ENCODE measurements around the gene PLIN1.
"Not testable (repeated sequence)": the region's sequence is repeated elsewhere in the genome, so short reads cannot be mapped to it uniquely, and the experiment has no call there.

Gene PLIN1, protein sequence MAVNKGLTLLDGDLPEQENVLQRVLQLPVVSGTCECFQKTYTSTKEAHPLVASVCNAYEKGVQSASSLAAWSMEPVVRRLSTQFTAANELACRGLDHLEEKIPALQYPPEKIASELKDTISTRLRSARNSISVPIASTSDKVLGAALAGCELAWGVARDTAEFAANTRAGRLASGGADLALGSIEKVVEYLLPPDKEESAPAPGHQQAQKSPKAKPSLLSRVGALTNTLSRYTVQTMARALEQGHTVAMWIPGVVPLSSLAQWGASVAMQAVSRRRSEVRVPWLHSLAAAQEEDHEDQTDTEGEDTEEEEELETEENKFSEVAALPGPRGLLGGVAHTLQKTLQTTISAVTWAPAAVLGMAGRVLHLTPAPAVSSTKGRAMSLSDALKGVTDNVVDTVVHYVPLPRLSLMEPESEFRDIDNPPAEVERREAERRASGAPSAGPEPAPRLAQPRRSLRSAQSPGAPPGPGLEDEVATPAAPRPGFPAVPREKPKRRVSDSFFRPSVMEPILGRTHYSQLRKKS

DNA sequence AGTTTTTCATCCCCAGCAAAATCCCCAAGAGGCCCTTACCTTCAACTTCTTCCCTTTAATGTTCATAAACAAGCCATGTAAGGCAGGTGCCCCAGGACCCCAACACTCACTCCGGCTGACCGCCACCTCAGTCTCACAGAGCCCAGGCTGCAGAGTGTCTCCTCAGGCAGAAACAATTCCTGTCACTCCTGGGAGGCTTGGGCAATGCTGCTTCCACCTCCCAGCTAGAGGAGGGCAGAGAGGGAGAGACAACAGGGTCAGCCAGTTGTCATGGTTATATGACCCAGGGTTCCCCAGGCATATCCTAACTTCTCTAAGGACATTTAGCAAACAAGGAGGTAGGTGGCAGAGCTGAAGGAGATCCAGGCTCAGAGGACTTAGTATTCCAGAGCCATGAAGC is at the start of gene PLIN1:
PLIN1 (minus strand) TSS at position 156 of the 400 bp plus-strand sequence. CDS start 1,878 bp downstream, outside the sequence.
- DNase-seq (ENCODE audit: low read depth), result no peak

DNA sequence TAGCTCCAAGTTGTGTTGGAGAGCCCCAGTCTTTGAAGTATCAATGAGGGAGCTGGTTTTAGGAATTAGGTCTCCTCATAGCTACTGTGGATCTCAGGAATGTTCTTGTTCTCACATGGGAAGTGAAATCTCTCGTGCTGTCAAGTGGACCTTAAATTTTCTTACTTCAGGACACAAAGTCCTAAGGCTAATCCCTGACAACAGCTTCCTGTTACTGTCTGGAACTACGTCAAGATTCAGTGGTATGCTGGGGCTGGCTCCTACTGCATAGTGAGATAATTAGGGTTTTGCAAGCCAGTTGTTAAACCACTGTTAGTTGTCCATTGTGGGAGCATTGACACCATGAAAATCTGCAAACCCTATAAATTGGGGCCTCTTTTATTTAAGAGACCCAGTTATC is 49.1 kb upstream of the PLIN1 start:
- no peak for DNase-seq (ENCODE audit: low read depth)

DNA sequence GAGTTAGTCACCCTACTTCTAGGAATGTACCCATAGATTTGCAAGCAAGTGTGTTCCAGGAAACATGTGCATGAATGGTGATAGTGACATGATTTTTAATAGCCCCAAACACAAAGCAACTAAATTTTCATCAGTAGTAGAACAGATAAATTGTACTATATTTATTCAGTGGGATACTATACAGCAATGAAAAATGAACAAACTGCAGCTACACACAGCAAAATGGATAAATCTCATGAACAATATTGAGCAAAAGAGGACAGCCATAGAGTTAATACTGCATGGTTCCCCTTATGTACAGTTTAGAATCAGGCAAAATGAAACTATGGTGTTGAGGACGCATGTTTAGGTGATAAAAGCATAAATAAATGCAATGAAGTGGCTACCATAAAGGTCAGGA is 45.9 kb upstream of the PLIN1 start:
- DNase-seq (ENCODE audit: low read depth), result no peak

DNA sequence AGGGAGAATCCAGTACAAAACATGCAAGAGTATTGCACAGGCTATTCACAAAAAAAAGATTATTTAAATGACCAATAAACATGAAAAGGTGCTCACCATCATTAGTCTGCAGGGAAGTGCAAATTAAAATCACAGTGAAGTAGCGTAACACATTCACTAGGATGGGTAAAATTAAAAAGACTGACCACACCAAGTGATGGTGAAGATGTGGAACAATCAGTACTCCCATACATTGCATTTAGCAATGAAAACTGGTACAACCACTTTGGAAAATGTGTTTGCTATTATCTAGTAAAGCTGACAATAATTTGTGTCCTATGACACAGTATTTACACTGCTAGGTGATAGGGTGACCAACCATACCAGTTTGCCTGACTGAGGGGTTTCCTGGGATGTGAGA is 45.5 kb upstream of the PLIN1 start:
- DNase-seq (ENCODE audit: low read depth), result no peak

DNA sequence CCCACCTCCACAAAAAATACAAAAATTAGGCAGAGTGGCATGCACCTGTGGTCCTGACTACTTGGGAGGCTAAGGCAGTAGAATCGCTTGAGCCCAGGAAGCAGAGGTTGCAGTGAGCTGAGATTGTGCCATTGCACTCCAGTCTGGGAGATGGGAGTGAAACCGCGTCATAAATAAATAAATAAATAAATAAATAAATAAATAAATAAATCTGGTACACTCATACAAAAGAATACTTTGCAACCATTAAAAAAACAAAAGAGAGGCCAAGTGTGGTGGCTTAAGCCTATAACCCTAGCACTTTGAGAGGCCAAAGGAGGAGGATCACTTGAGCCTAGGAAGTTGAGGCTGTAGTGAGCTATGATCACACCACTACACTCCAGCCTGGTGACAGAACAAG is 43.9 kb upstream of the PLIN1 start:
- DNase-seq (ENCODE audit: low read depth), result no peak

DNA sequence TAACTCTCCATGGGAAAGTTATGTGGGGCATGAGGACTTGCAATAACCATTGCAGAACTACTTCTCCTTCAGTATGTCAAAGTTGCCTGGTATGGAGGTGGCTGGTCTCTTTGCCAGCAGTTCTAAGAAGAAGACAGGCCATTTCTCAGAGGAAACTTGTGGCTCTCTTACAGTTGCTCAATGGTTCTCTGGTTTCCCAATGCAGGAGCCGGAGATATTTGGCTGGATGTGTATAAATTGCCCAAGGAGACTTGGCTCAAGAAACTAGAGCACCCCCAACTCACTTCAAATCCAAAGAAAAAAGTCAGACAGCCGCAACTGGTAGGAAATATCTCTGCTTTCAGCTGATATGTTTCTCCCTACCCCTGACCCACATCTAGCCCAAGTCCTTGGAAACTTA is 35.6 kb upstream of the PLIN1 start:
- no peak for DNase-seq (ENCODE audit: low read depth)

DNA sequence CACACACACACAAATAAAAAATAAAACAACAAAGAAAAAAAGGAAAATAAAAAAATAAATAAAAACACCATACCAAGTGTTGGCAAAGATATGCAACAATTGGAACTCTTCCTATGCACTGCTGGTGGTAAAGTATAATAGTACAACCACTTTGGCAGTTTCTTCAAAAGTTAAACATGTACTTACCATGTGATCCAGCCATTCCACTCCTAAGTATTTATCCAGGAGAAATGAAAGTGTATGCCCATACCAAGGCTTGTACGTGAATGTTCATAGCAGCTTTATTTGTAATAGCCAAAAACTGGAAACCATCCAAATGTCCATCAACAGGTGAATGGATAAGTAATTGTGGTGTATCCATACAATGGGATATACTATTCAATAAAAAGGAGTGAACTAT is 28.4 kb upstream of the PLIN1 start:
- no peak for DNase-seq (ENCODE audit: low read depth)

DNA sequence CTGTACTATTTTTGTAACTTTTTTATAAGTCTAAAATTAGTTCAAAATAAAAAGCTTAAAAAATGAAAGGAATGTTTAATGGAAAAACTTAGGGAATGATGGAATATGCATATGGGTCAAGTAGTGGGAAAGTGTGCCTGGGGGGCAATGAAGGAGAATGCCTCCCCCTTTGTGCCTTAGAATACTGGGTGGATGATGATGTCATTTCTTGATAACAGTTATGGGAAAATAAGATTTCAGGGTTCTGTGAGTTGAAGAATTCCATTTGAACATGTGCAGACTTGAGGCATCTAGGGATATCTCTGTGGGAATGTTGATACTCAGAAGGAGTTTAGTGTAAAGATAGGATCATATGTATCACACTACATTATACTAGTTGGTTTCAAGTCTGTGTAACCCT is 25.2 kb upstream of the PLIN1 start:
- no peak for DNase-seq (ENCODE audit: low read depth)

DNA sequence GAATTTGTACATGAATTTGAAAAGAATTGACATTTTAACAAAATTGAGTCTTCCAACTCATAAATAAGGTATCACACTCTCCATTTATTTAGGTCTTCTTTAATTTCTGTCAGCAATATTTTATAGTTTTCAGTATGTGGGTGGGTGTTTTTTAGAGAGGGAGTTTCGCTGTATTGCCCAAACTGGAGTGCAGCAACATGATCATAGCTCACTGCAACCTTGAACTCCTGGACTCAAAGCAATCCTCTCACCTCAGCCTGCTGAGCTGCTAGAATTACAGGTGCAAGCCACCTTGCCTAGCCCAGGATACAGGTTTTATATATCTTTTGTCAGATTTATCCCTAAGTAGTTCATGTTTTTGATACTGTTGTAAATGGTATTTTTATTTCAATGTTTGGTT is 16.0 kb upstream of the PLIN1 start:
- DNase-seq (ENCODE audit: low read depth), result no peak

DNA sequence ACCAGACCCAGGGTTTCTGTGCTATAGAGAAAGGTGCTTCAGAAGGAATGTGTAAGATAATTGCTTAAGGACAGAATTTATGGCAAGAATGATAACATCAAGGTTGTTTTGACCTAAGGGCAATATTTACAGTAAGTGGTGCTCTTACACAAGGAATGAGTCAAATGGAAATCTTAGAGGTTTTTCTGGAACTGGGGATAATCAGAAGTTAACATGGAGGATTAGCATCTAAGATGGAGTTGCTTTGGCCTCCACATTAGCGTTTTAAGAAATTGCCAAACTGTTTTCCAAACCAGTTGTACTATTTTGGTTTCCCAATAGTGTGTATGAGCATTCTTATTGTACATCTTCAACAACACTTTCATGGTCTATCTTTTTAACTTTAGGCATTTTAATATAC is 14.5 kb upstream of the PLIN1 start:
- no peak for DNase-seq (ENCODE audit: low read depth)

DNA sequence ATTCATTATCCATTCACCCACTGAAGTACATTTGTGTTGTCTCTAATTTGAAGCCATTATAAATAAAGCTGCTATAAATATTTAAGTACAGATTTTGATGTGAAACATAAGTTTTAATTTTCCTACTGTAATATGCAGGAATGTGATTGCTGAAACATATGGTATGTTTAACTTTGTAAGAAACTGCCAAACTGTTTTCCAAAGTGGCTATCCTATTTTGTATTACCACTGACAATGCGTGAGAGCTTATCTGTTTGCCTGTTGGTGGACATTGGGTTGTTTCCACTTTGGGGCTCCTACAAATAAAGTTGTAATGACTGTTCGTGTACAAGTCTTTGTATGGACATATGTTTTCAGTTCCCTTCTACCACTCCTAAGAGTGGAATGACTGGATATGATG is 13.9 kb upstream of the PLIN1 start:
- DNase-seq (ENCODE audit: low read depth), result no peak

DNA sequence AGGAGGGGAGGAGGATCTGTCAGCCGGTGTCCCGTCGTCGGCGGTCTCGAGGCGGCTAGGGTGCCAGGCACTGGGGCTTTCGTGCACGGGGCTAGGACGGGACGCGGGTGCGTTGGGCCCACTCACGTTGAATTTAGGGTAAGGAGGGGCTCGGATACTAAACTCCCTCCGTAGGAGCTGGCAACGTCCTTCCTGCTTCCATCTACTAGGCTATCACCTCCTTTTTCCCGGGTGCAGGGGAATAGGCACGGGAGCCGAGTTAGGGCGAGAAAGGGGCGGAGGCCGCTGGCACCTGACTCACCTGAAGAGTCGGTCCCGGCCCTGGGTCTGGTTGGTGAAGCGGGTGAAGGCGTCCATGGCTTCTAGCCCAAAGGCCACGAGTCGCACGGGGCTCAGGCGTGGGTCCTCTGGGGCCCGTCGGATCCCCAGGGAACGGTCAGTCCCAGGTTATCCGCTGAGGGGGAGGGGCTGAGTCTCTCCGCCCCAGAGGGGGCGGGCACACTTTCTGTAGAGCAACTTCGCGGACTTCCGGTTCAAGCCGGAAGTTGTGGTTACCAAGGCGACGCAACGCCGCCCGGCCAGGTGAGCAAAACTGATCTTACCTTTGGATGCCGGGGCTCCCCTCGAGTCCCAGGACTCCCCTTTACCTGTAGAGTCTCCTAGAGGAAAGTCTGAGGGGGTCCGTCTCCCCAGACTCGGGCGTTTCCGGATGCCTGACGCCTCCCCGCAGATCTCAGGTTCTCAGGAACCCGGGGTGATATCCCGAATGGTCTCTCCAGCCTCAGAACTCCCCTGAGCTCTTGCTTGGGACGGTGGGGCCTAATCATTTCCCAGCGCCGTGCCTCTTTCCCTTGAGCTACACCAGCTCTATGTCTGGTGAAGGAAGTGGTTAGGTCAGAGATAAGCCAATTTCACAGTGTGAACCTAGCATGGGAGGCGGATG is 11.4 kb upstream of the PLIN1 start, which contains the start of the genes PEX11A and WDR93:
PEX11A (minus strand) TSS at position 479 of the 943 bp plus-strand sequence; CDS start at position 357, 122 bp downstream.
WDR93 (plus strand) TSS at position 536 of the 943 bp plus-strand sequence. CDS start 10,936 bp downstream, outside the sequence.
- DNase-seq (ENCODE audit: low read depth), result peak; percentile 37

DNA sequence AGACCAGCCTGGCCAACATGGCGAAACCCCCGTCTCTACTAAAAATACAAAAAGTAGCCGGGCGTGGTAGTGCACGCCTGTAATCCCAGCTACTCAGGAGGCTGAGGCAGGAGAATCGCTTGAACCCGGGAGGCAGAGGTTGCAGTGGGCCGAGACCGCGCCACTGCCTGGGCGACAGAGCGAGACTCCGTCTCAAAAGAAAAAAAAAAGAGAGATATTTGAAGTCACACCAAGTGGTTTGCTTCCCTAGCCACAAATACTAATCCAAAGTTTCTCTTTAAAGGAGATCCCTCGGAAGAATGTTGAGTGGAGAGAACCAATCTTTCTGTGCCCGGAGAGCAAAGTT is 10.7 kb upstream of the PLIN1 start:
- DNase-seq (ENCODE audit: low read depth), result not testable (repeated sequence)

DNA sequence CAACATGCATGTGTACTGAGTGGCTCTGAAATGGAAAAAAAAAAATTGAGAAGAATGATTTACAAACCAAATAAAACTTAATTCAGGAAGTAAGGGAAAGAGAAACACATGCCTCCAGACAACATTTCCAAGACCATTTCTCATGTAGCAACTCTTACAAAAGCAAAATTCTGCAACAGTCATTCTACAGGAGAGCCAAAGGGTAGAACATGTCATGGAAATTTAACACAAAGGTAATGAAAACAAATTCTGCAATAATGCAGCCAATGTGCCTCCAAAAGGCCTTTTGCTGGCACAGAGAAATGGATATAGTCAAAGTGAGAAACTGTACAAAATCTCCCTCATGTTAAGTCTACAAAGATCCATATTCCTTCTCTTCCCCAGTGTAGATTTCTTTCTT is 7.4 kb upstream of the PLIN1 start:
- no peak for DNase-seq (ENCODE audit: low read depth)

DNA sequence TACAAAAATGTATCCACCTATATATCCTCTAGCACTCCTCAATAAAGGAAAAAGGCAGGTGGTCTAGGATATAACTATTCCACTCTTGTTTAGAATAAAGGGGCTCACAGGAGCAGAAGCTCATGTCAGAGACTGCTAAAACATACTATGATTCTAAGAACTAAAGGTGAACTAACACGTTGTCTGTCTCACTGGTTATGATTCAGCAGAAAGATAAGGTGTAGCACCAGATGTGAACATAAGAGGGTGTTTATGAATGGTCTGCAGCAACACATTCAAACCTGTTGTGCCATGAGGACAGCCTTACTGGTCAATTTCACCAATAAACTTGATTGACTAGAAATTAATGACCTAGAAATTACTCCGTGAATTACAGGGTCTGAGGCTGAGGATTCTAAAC is 6.8 kb upstream of the PLIN1 start:
- no peak for DNase-seq (ENCODE audit: low read depth)

DNA sequence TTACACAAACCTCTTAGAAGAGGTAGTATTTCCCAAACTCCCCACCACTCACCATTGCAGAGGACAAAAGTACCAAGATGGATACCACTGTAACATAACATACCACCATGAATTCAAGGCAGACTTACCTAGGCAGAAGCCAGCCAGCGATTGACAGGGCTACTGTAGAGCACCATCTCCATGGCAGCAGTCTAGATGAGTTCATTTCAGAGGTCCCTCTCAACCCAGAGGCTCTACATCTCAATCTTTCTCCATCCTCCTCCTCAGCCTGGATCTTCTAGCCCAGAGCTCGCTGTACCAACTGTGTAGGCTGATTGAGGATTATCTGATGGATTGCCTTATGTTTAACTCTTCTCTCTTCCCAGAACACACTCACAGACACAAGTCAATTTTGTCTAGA is 2.0 kb upstream of the PLIN1 start:
- no peak for DNase-seq (ENCODE audit: low read depth)

DNA sequence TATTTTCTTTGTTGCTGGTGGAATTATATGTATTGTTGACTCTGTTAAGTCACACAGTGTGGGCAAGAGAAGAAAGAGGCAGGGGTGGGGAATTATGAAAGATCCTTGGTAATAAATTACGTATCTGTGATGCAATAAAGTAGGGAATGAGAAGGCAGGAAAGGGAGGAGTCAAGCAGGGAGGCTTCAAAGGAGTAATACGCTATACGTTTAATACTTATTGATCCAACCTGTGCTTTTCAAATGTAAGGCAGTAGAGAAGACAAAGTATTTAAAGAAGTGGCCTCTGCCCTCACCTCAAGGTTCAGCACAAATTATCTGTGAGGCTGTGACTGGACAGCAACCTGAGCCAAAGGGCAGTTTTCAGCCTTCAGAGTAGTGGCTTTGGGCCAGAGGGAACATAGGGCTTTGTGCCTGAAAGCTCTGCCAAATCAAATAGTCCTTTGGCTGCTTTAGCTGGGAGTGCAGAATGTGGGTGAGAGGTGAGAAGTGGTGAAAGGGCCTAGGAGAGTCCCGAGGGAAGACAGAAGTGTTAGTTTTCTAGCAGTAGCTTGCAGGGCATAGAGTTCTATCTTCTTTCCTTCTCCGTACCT is 1.2 kb upstream of the PLIN1 start:
- DNase-seq (ENCODE audit: low read depth), result no peak

DNA sequence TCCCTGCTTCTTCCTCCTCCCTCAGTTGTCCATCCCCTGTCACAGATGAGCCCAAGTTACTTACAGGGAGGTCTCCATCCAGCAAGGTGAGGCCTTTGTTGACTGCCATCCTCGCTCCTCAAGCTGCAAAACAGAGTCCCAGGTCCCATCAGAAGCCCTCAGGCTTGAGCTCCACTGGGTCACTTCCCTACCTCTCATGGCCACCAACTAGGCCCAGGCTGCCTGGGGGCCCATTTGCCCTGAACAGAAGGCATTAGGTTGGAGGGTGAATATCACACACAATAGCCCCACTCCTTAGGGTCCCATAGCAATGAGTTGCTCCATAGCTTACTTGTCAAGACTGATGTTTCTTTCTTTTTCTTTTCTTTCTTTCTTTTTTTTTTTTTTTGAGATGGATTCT is 1.8 kb downstream of the PLIN1 start:
- DNase-seq (ENCODE audit: low read depth), result no peak

DNA sequence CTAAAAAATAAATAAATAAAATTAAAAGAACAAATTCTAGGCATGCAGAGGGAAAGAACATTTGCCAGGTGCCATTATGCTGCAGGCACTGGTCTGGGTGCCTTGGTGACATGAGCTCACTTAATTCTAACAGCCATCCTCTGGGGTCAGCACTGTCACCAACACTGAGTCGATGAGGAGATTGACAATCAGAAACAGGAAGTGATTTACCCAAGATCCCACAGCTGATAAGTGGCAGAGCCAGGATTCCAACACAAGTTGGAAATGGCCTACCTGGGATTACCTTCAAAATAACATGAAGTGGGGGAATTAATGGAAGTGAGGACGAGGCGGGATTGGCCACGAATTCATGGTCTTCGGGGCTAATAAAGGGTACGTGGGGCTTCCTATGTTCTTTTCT is 3.6 kb downstream of the PLIN1 start:
- no peak for DNase-seq (ENCODE audit: low read depth)

DNA sequence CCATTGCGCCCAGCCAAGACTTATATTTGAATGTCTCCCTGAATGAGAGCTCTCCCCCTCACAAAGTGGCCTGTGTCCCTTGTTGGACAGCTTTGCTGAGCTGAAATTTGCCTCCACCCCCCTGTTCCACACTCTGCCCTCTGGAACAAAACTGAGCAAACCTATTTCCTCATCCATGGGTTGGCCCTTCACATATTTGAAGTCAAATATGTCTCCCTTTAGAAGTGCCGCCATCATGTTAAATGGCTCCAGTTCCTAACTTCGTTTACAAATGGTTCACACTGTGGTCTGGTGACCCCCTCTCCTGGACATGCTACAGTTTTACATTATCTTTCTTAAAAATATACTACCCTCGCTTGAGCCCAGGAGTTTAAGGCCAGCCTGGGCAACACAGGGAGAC is 4.6 kb downstream of the PLIN1 start:
- DNase-seq (ENCODE audit: low read depth), result no peak

DNA sequence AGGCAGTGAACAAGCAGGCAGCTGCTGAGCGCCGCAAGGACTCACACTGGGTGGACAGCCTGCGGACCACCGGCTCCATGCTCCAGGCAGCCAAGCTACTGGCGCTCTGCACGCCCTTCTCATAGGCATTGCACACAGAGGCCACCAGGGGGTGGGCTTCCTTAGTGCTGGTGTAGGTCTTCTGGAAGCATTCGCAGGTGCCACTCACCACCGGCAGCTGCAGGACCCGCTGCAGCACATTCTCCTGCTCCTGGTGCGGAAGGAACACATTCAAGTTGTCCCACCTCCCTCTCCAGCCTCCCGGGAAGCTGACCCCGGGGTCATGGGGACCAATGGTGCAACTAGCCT is 6.0 kb downstream of the PLIN1 start:
- no peak for DNase-seq (ENCODE audit: low read depth)
